HepG2 (cell line): ENCODE results near the gene TYW1. TPM values are rescaled to one million over a fixed set of nuclear protein-coding genes. Genes with fewer than 3 reads are reported as not detected.
"Not testable (repeated sequence)": the region's sequence is repeated elsewhere in the genome, so short reads cannot be mapped to it uniquely, and the experiment has no call there.

ENCODE experiments used
- ATAC-seq: fragments of 200-7000 bp; cut with Tn5 transposase; 3 replicates; pipeline ENCODE4 v1.9.1; 2020; ENCODE audit warnings: mild to moderate bottlenecking, moderate library complexity
- BruUV-seq: library from RNA; stranded (reverse); fragments of 400-500 nt; replicated peaks from 2 replicates; lab custom pipeline; 2021; lab: Mats Ljungman, UMichigan
- CTCF ChIA-PET: fragments of 300-600 bp; formaldehyde crosslinking; extraction: SDS; loops from one replicate; lab custom pipeline; 2021; ENCODE audit warnings: low total read pairs, inconsistent platforms, low intra/inter-chr PET ratio; lab: Yijun Ruan, JAX
- POLR2A ChIA-PET: fragments of 350-600 bp; sonication (Branson Sonifier 250); formaldehyde crosslinking; loops from one replicate; lab custom pipeline; 2020; ENCODE audit warnings: antibody characterized with exemption, inconsistent platforms; lab: Yijun Ruan, JAX
- DNase-seq: peaks from one replicate; pipeline ENCODE4 v3.0.0-alpha.2; 2015; ENCODE audit warnings: low spot score
- FAIRE-seq: peaks from 3 replicates; lab custom pipeline; 2011; peaks lifted over from hg19 to GRCh38; lab: Jason Lieb, UNC
- H2AFZ ChIP-seq: one replicate; pipeline ENCODE4 v1.6.1; 2011; ENCODE audit warnings: low read length, inconsistent platforms
- H3K27ac ChIP-seq: fragments of 300-600 bp; 3 replicates; pipeline ENCODE4 v1.8.0; 2011; ENCODE audit warnings: mixed run types, mild to moderate bottlenecking, mixed read lengths, low read length, inconsistent platforms; ENCODE audit not compliant: insufficient read depth; ENCODE audit errors: extremely low read length
- H3K27me3 ChIP-seq, 2 experiments: fragments of 200-600 bp in 1 of 2; 2 replicates in 1 of 2; 3 replicates in 1 of 2; pipeline versions ENCODE4 v1.6.0 to v1.8.0; 2011; ENCODE audit warnings: low read length in 2 of 2, mild to moderate bottlenecking in 2 of 2, moderate library complexity in 2 of 2, inconsistent platforms in 1 of 2; ENCODE audit not compliant: insufficient read depth in 2 of 2, control insufficient read depth in 1 of 2
- H3K36me3 ChIP-seq, 2 experiments: fragments of 200-600 bp in 1 of 2; replicated peaks in 1 of 2; 2 replicates in 1 of 2; 3 replicates in 1 of 2; pipeline versions ENCODE4 v1.5.1 to v1.8.0; 2011; ENCODE audit warnings: low read length in 2 of 2, inconsistent platforms in 1 of 2; ENCODE audit not compliant: insufficient read depth in 2 of 2, control insufficient read depth in 1 of 2
- H3K4me1 ChIP-seq: 2 replicates; pipeline ENCODE4 v1.5.1; 2012; ENCODE audit warnings: low read length, inconsistent platforms; ENCODE audit not compliant: insufficient read depth
- H3K4me2 ChIP-seq: 2 replicates; pipeline ENCODE4 v1.6.0; 2011; ENCODE audit warnings: low read depth, low read length, inconsistent platforms
- H3K4me3 ChIP-seq, 3 experiments: fragments of 200-600 bp in 1 of 3; sonication (generic), shearing (Covaris generic) in 1 of 3; replicated peaks in 1 of 3; 2 replicates each; pipeline ENCODE4 v1.5.1; 2011 to 2016; ENCODE audit warnings: low read length in 3 of 3, inconsistent platforms in 2 of 3, low read depth in 2 of 3, mild to moderate bottlenecking in 2 of 3, control low read depth in 1 of 3, mixed read lengths in 1 of 3; ENCODE audit not compliant: insufficient read depth in 1 of 3
- H3K79me2 ChIP-seq: one replicate; pipeline ENCODE4 v1.6.1; 2011; ENCODE audit warnings: low read length, inconsistent platforms; ENCODE audit not compliant: insufficient read depth
- H3K9ac ChIP-seq: 2 replicates; pipeline ENCODE4 v1.6.0; 2011; ENCODE audit warnings: mild to moderate bottlenecking, low read depth, low read length, inconsistent platforms; ENCODE audit not compliant: insufficient read depth
- H3K9me3 ChIP-seq: 2 replicates; pipeline ENCODE4 v1.5.1; 2012; ENCODE audit warnings: mild to moderate bottlenecking, low read length
- H4K20me1 ChIP-seq: 2 replicates; pipeline ENCODE4 v1.6.0; 2011; ENCODE audit warnings: inconsistent platforms, mild to moderate bottlenecking, low read length, moderate library complexity; ENCODE audit not compliant: insufficient read depth
- WGBS: methylation state at CpG from one replicate; pipeline ENCODE4 v1.1.6; 2017; ENCODE audit warnings: low lambda C conversion rate; 5-methylcytosine and 5-hydroxymethylcytosine counted together
- in situ Hi-C: cut with HindIII; loops from 2 replicates; pipeline ENCODE4 v1.10.0; 2017; ENCODE audit warnings: low pct_unique_long_range_greater_than_20kb; ENCODE audit not compliant: extremely low pct_ligation_motif_present
- intact Hi-C: fragments of 100-400 bp; cut with micrococcal nuclease; formaldehyde crosslinking; loops from one replicate; pipeline ENCODE4 v1.10.0; 2022; ENCODE audit not compliant: unreplicated experiment
- polyA plus RNA-seq, 8 experiments: library from polyadenylated mRNA; depleted of rRNA in 3 of 8; stranded (reverse) in 7 of 8; unstranded in 1 of 8; fragments of >200 nt; fragmentation: Illumina TruSeq in 4 of 8; extraction: Trizol in 4 of 8; gene quantifications; 2 replicates each; pipeline versions ENCODE4 v1.2.1 to v1.2.3, GENCODE V29; 2011 to 2016; ENCODE audit warnings: low read depth in 4 of 8, missing spikeins in 1 of 8, mixed read lengths in 1 of 8; ENCODE audit not compliant: insufficient read depth in 1 of 8
- total RNA-seq, 5 experiments: library from RNA; depleted of rRNA; stranded (reverse); fragments of >200 nt; fragmentation: Illumina TruSeq; extraction: Trizol; gene quantifications; 2 replicates each; pipeline ENCODE4 v1.2.3, GENCODE V29; 2016; ENCODE audit warnings: low read depth in 1 of 5

TYW1 gene
- total and polyA plus RNA-seq, 2 of the 13 experiments (the other 11 are each of a cell fraction or from before 2014, with no cell fraction given): 8.6 to 17.6 TPM

GRCh38 chr7:67189801-67190465 lies 193.3 kb downstream of the TYW1 start:
- H3K9me3 ChIP-seq, H4K20me1 ChIP-seq, H3K79me2 ChIP-seq, DNase-seq, H3K27ac ChIP-seq, CTCF ChIA-PET, H3K9ac ChIP-seq, H2AFZ ChIP-seq, ATAC-seq, BruUV-seq, POLR2A ChIA-PET, H3K36me3 ChIP-seq, in situ Hi-C loops, H3K4me1 ChIP-seq, H3K27me3 ChIP-seq, H3K4me3 ChIP-seq, FAIRE-seq, H3K4me2 ChIP-seq, intact Hi-C loops: not testable (repeated sequence)
- 85% methylated on average over 4 of the region's 4 CpGs for WGBS

GRCh38 chr7:67191002-67191720 lies 194.5 kb downstream of the TYW1 start:
- H3K27me3 ChIP-seq, FAIRE-seq, H3K4me3 ChIP-seq, H3K9ac ChIP-seq, intact Hi-C loops, H4K20me1 ChIP-seq, DNase-seq, H3K9me3 ChIP-seq, BruUV-seq, POLR2A ChIA-PET, ATAC-seq, H3K36me3 ChIP-seq, H3K4me2 ChIP-seq, H3K79me2 ChIP-seq, H2AFZ ChIP-seq, H3K4me1 ChIP-seq, in situ Hi-C loops, H3K27ac ChIP-seq, CTCF ChIA-PET: not testable (repeated sequence)
- 93% methylated on average over 4 of the region's 5 CpGs for WGBS

GRCh38 chr7:67192123-67192702 lies 195.6 kb downstream of the TYW1 start:
- DNase-seq, H3K9ac ChIP-seq, H2AFZ ChIP-seq: not testable (repeated sequence)

More at GRCh38 chr7:67192123-67192702, 195.6 kb downstream of the TYW1 start:
- WGBS: 98% methylated on average over 5 of the region's 5 CpGs
- intact Hi-C loops, H3K4me2 ChIP-seq, H3K4me1 ChIP-seq, POLR2A ChIA-PET, H3K4me3 ChIP-seq, ATAC-seq, H3K27ac ChIP-seq, H3K9me3 ChIP-seq, CTCF ChIA-PET, H3K79me2 ChIP-seq, H3K36me3 ChIP-seq, BruUV-seq, FAIRE-seq, H3K27me3 ChIP-seq, in situ Hi-C loops, H4K20me1 ChIP-seq: not testable (repeated sequence)
